Activated gamma-delta T cell treated with anti-CD3 and anti-CD28 coated beads, Interleukin-2, amount 50 U/mL, for 16 hours (primary cell): ENCODE measurements around the gene JKAMP.

ENCODE experiments used
- DNase-seq: peaks from one replicate; pipeline ENCODE4 v3.0.0-alpha.2; 2020; ENCODE audit warnings: low read depth

JKAMP gene

DNA sequence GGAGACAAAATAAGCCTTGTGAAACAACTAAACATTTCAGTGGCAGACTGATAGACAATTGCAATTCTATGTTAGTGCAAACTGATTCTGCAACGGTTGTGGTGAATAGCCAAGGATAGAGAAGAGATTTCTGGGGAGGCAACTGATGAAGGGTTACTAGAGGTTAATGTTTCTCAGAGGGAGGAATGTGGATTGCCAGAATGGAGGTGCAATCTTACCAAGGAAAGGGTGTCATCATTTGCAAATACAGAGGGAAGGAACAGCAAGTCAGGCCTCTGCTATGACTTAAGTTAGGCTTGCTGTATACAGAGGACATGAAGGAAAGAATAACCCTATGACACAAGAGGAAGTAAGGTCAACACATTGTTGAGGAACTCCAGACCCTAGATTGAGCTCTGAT, 56.5 kb downstream of the JKAMP start:
- no peak for DNase-seq

GRCh38 chr14:59541731-59542130, 57.4 kb downstream of the JKAMP start:
- DNase-seq, result no peak

GRCh38 chr14:59543873-59544272, 59.6 kb downstream of the JKAMP start:
- DNase-seq, result no peak

- DNase-seq, result no peak
These were observed 63.0 kb downstream of the JKAMP start for GRCh38 chr14:59547310-59547709.
